SK-N-SH (cell line): Measurements from ENCODE around the gene KRT9. TPM values are rescaled to one million over a fixed set of nuclear protein-coding genes. Genes with fewer than 3 reads are reported as not detected.

Source experiments
- CTCF ChIA-PET: fragments of 300-600, 350-600 bp; formaldehyde crosslinking; extraction: SDS; loops from one replicate; lab custom pipeline; 2021; lab: Yijun Ruan, JAX
- POLR2A ChIA-PET: fragments of 350-600 bp; sonication (Branson Sonifier 250); formaldehyde crosslinking; extraction: SDS; loops from one replicate; lab custom pipeline; 2020; ENCODE audit warnings: antibody characterized with exemption, inconsistent platforms; lab: Yijun Ruan, JAX
- DNase-seq: peaks from one replicate; pipeline ENCODE4 v3.0.0; 2012
- H2AFZ ChIP-seq: fragments of 200-600 bp; sonication (generic); 2 replicates; pipeline ENCODE4 v1.8.1; 2016; ENCODE audit warnings: antibody characterized with exemption, mild to moderate bottlenecking, low read depth
- H3F3A ChIP-seq: fragments of 200-600 bp; sonication (generic); replicated peaks from 2 replicates; pipeline ENCODE3; 2016; ENCODE audit warnings: antibody characterized with exemption, mild to moderate bottlenecking; ENCODE audit not compliant: insufficient read depth
- H3K27ac ChIP-seq, 2 experiments: fragments of 200-500 bp in 1 of 2; fragments of 200-600 bp in 1 of 2; sonication (Bioruptor generic) in 1 of 2; sonication (generic), shearing (Covaris generic) in 1 of 2; 2 replicates each; pipeline versions ENCODE4 v1.5.1 to v1.6.1; 2014 to 2016; ENCODE audit warnings: low read depth in 2 of 2, inconsistent platforms in 1 of 2, low read length in 1 of 2, mild to moderate bottlenecking in 1 of 2, mixed read lengths in 1 of 2
- H3K27me3 ChIP-seq: fragments of 200-600 bp; sonication (generic), shearing (Covaris generic); 2 replicates; pipeline ENCODE4 v1.6.1; 2016; ENCODE audit warnings: mixed run types; ENCODE audit not compliant: insufficient read depth
- H3K36me3 ChIP-seq, 2 experiments: fragments of 200-500 bp in 1 of 2; fragments of 200-600 bp in 1 of 2; sonication (Bioruptor generic) in 1 of 2; sonication (generic) in 1 of 2; replicated peaks in 1 of 2; 2 replicates each; pipeline versions ENCODE3 to v1.5.1; 2014 to 2016; ENCODE audit warnings: low read length in 1 of 2, mild to moderate bottlenecking in 1 of 2; ENCODE audit not compliant: insufficient read depth in 2 of 2, control insufficient read depth in 1 of 2
- H3K4me1 ChIP-seq, 2 experiments: fragments of 200-500 bp in 1 of 2; fragments of 200-600 bp in 1 of 2; sonication (Bioruptor generic) in 1 of 2; sonication (generic), shearing (Covaris generic) in 1 of 2; 2 replicates each; pipeline versions ENCODE4 v1.5.1 to v1.6.1; 2014 to 2016; ENCODE audit warnings: low read depth in 1 of 2, low read length in 1 of 2, mixed run types in 1 of 2; ENCODE audit not compliant: insufficient read depth in 2 of 2, control insufficient read depth in 1 of 2
- H3K4me2 ChIP-seq: fragments of 200-600 bp; sonication (generic), shearing (Covaris generic); 2 replicates; pipeline ENCODE4 v1.6.1; 2017; ENCODE audit warnings: mixed run types
- H3K4me3 ChIP-seq, 2 experiments: fragments of 200-500 bp in 1 of 2; fragments of 200-600 bp in 1 of 2; sonication (Bioruptor generic) in 1 of 2; sonication (generic), shearing (Covaris generic) in 1 of 2; 2 replicates each; pipeline versions ENCODE4 v1.5.1 to v1.8.1; 2014 to 2016; ENCODE audit warnings: low read depth in 2 of 2, inconsistent platforms in 1 of 2, low read length in 1 of 2, mild to moderate bottlenecking in 1 of 2, mixed read lengths in 1 of 2, moderate library complexity in 1 of 2
- H3K79me2 ChIP-seq: fragments of 200-600 bp; sonication (generic); 2 replicates; pipeline ENCODE4 v1.8.1; 2017; ENCODE audit warnings: mild to moderate bottlenecking; ENCODE audit not compliant: insufficient read depth
- H3K9ac ChIP-seq: fragments of 200-600 bp; sonication (generic); 2 replicates; pipeline ENCODE4 v1.6.1; 2017; ENCODE audit warnings: mixed run types
- H3K9me2 ChIP-seq: fragments of 200-600 bp; sonication (generic); 2 replicates; pipeline ENCODE4 v1.6.1; 2017; ENCODE audit warnings: mixed run types
- H3K9me3 ChIP-seq: fragments of 200-600 bp; sonication (generic); 2 replicates; pipeline ENCODE4 v1.6.1; 2017; ENCODE audit warnings: mixed run types, mild to moderate bottlenecking, moderate library complexity
- H4K20me1 ChIP-seq: fragments of 200-600 bp; sonication (generic); 2 replicates; pipeline ENCODE4 v1.6.1; 2017; ENCODE audit warnings: mild to moderate bottlenecking, mixed run types; ENCODE audit not compliant: insufficient read depth
- CHD2 ChIP-seq: fragments of 150-350 bp; IDR thresholded peaks from 2 replicates; pipeline ENCODE4 v1.6.1; 2018; ENCODE audit warnings: low read length; ENCODE audit not compliant: partially characterized antibody
- CTCF ChIP-seq: fragments of 200-600 bp; sonication (generic); IDR thresholded peaks from 2 replicates; pipeline ENCODE4 v1.6.1; 2017; ENCODE audit warnings: antibody characterized with exemption, mild to moderate bottlenecking, moderate library complexity
- EP300 ChIP-seq, 2 experiments: IDR thresholded peaks; 2 replicates each; pipeline versions ENCODE4 v1.4.0 to v1.6.1; 2012; ENCODE audit warnings: borderline replicate concordance in 1 of 2, low read depth in 1 of 2, low read length in 1 of 2
- FOXJ3 ChIP-seq: sonication (generic); formaldehyde crosslinking; IDR thresholded peaks from 2 replicates; pipeline ENCODE4 v1.5.1; 2020; ENCODE audit warnings: mild to moderate bottlenecking, missing genetic modification reagents
- PBX3 ChIP-seq: IDR thresholded peaks from 2 replicates; pipeline ENCODE4; 2012
- POLR2AphosphoS5 ChIP-seq: IDR thresholded peaks from 2 replicates; pipeline ENCODE4 v1.6.1; 2012; ENCODE audit warnings: low read depth, low read length
- RCOR1 ChIP-seq: fragments of 150-350 bp; IDR thresholded peaks from 2 replicates; pipeline ENCODE4 v1.6.1; 2017; ENCODE audit warnings: antibody characterized with exemption, low read length
- SIN3A ChIP-seq: IDR thresholded peaks from 2 replicates; pipeline ENCODE4 v1.6.1; 2012; ENCODE audit warnings: low read depth, mild to moderate bottlenecking, low read length, moderate library complexity, borderline replicate concordance
- TCF12 ChIP-seq: IDR thresholded peaks from 2 replicates; pipeline ENCODE4 v1.4.0; 2012
- TEAD4 ChIP-seq: IDR thresholded peaks from 2 replicates; pipeline ENCODE4 v1.4.0; 2012; ENCODE audit warnings: mild to moderate bottlenecking, borderline replicate concordance; ENCODE audit not compliant: insufficient read depth
- USF1 ChIP-seq: IDR thresholded peaks from 2 replicates; pipeline ENCODE4 v1.4.0; 2012; ENCODE audit warnings: low read depth, borderline replicate concordance
- YY1 ChIP-seq: IDR thresholded peaks from 2 replicates; pipeline ENCODE4 v1.4.0; 2012; ENCODE audit warnings: low read depth, mild to moderate bottlenecking
- WGBS: methylation state at CpG from one replicate; pipeline ENCODE4 v1.1.6; 2017; ENCODE audit warnings: low lambda C conversion rate; 5-methylcytosine and 5-hydroxymethylcytosine counted together
- polyA plus RNA-seq, 3 experiments: library from polyadenylated mRNA; depleted of rRNA; stranded (reverse); fragments of >200 nt; gene quantifications; 2 replicates each; pipeline ENCODE4 v1.2.3, GENCODE V29; 2012

KRT9 gene
- polyA plus RNA-seq, 1 of the 3 experiments (the other 2 are of a cell fraction) = not detected

GRCh38 chr17:41620583-41621434 lies 49.0 kb upstream of the KRT9 start:
- Histone ChIP-seq H3K27me3 (no peaks in the 10 kb centered on the region), H3K79me2 (no peaks in the 10 kb centered on the region), H3K4me1 (peaks cover 0 to 19% of the 10 kb centered on the region in 2 experiments; a peak in 1 of 4 replicates), H3K36me3 (no peaks in the 10 kb centered on the region), H3K4me2 (no peak overlapping the region), H2AFZ (no peak overlapping the region), H3K9me3 (no peaks in the 10 kb centered on the region), H3K9me2 (no peaks in the 10 kb centered on the region), H3K9ac (no peak overlapping the region), H3K27ac (no peak overlapping the region), H4K20me1 (no peaks in the 10 kb centered on the region), H3F3A (no peaks in the 10 kb centered on the region), H3K4me3 (no peak overlapping the region)
- ChIA-PET CTCF (interaction anchor here (1.1 to 3.4 kb wide), 5 partner anchors 15 to 72 kb away, joined by 4 to 27 read pairs (median 5); no protein-coding TSS in a partner anchor), POLR2A (interaction anchor here (0.9 kb wide), 1 partner anchor 26 kb away, joined by 3 read pairs; no protein-coding TSS in a partner anchor)
- DNase-seq = no peak
- 66% methylated on average over 11 of the region's 21 CpGs for WGBS
- TF ChIP-seq PBX3 = no peak
- no peak for TF ChIP-seq TEAD4
- no peak for TF ChIP-seq RCOR1
- TF ChIP-seq USF1 = no peak
- no peak for TF ChIP-seq TCF12
- no peak for TF ChIP-seq CHD2
- TF ChIP-seq FOXJ3 (CRISPR knock-in tag) = no peak
- no peak for TF ChIP-seq CTCF
- no peak for TF ChIP-seq POLR2AphosphoS5
- no peak for TF ChIP-seq EP300 (IDR thresholded peaks at IDR 0.05; ENCODE audit: borderline replicate concordance in 1 of 2, low read depth in 1 of 2, low read length in 1 of 2)
- TF ChIP-seq YY1 = no peak
- no peak for TF ChIP-seq SIN3A
